Measurements from ENCODE around the gene RHOB.
"Not testable (repeated sequence)": the region's sequence is repeated elsewhere in the genome, so short reads cannot be mapped to it uniquely, and the experiment has no call there.

Gene RHOB

DNA sequence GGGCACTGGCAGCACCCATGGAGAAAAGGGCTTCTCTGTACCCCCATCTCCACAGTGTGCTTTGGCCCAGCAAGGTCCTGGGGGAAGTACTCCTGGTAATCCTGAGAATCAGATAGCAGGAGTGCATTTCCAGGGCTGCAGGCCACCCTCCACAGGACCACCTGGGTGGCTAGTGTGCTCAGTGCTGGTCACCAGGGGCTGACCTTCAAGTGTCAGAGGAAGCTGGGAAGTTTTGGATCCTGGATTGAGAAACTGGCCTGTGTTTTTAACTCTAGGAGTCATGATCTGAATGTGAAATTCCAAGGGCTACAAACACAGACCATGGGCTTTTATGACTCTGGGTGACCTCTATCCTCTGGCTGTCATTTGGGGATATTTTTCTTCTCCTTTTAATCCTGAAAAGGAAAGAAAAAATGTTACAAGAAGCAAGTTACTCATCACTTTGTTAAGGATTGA is 9.3 kb downstream of the RHOB start:
- DNase-seq = no peak

DNA sequence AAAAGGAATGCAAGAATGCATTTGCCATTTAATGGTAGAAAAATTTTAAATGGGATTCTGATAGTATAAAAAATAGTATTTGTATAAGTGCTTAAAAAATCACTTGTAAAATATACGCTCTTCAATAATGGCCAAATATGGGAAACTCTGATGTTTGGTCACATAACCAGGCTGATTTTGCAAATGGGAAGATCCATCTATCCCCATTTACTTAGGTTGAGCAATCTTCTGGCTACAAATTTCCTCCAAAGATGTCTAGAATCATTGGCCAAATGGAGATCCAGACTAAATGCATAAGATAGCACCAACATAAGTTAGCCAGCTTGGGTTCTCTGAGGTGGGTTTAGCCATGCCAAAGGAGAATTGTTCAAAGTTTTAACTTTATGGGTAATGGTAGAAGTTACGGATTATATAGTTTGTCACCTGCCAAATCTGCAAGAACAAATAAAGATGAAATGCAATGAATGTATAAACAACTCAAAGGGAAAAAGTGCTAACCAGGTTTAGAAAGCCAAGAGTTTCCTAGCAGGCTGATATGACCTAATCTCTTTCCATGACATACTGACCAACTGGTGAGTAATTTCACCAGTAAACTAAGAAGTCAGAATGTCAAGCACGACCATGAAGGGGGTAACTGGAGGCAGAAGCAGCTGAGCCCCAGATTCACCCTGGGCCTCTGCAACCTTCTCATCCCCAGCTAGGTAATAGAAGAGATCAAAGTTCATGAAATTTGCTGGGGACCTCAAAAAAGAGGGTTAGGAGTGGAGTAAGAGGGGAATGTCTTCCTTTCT is 10.0 kb downstream of the RHOB start:
- DNase-seq = no peak

DNA sequence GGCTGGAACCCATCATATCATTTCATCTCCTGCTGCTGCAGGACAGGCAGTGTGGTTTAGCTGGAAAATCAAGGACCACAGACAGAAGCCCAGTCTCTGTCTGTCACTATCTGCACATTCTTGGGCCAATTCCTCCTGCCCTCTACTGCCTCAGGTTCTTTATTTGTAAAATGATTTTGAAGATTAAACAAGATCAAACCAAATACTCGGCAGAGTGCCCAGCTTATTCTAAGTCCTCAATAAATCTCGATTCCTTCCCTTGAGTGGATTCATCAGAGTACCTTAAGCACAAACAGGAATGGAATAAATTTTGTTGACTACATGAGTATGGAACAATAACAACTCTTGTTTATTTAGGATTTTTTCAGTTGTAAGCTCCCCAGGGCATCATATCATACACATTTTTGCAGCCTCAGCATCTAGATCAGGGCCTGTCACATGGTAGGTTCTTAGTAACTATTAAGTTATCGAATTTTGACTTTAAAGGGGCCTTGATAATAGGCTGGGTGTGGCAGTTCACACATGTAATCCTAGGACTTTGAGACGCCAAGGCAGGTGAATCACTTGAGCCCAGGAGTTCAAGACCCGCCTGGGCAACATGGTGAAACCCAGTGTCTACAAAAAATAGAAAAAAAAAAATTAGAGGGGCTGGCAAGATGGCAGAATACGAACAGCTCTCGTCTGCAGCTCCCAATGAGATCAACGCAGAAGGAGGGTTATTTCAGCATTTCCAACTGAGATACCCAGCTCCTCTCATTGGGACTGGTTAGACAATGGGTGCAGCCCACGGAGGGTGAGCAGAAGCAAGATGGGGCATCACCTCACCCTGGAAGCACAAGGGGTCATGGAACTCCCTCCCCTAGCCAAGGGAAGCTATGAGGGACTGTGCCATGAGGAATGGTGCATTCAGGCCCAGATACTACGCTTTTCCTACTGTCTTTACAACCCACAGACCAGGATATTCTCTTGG is 11.1 kb downstream of the RHOB start:
- no peak for DNase-seq

DNA sequence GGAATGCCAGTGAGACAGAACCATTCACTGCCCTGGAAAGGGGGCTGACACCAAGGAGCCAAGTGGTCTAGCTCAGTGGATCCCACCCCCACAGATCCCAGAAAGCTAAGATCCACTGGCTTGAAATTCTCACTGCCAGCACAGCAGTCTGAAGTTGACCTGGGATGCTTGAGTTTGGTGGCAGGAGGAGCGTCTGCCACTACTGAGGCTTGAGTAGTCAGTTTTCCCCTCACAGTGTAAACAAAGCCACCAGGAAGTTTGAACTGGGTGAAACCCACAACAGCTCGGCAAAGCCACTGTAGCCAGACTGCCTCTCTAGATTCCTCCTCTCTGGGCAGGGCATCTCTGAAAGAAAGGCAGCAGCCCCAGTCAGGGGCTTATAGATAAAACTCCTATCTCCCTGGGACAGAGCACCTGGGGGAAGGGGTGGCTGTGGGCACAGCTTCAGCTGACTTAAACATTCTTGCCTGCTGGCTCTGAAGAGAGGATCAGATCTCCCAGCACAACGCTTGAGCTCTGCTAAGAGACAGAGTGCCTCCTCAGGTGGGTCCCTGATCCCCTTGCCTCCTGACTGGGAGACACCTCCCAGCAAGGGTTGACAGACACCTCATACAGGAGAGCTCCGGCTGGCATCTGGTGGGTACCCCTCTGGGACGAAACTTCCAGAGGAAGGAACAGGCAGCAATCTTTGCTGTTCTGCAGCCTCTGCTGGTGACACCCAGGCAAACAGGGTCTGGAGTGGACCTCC is 12.0 kb downstream of the RHOB start:
- not testable (repeated sequence) for DNase-seq

GRCh38 chr2:20465716-20466394 is 19.0 kb downstream of the RHOB start:
- no peak for DNase-seq

GRCh38 chr2:20467789-20468548 is 21.1 kb downstream of the RHOB start:
- no peak for DNase-seq

DNA sequence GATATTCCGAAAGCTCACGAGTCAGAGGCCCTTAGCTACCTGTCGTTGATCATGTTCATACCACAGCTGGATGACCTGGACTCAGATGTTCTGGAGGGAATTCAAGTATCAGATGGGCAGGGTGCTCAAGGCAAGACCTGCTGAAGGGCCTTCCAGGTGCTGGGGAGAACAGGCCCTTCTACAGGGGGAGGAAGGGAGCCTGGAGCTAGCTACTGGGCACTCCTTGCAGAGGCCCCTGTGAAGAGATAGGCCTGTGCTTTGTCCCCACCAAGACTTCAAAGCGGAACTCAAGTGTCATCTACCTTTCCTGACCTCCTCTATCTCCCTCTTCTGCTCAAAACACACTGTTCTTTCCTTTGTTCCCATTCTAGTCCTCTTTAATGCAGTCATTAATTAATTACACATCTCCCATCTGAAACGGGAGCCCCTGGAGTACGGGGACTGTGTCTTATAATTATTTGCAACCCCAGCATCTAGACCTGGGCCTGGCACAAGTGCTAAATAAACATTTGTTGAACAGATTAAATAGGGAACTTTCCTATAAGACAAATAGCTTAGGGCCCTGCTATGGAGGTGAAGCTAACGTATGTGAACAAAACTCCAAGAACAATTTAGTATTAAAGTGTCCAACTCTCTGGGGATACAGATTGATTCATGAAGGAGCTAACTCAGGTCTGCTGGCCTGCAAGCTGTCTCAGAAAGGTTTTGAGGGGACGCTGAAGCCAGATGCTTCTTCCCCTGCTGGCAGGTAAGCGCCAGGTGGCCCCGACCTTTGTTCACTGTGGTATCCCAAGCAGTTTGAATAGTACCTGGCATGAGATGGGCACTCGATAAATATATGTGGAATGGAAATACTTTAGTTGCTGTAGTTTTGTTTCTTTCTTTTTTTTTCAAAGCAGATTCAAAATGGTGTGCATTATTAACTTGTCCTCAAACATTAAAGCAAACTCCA is 22.0 kb downstream of the RHOB start:
- DNase-seq = no peak

DNA sequence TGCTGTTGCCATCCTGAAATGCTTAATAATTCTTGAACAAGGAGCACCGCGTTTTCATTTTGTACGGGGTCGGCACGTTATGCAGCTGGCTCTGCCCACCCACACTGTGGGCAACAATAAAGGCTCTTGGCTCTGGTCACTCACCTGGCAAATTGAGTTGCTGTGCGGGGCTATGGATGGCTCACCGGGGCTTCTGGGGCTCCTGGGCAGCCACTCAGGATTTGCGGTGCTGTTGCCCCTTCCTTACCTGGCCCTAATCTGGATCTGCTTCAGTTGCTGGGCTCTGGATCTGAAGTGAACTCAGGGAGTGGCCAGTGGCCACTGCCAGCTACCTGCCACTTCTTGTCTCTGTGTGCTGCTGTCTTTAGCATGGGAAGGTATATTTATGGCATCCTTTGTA is 22.7 kb downstream of the RHOB start:
- no peak for DNase-seq

- DNase-seq = no peak
These were observed 23.3 kb downstream of the RHOB start for GRCh38 chr2:20470211-20470610.

DNA sequence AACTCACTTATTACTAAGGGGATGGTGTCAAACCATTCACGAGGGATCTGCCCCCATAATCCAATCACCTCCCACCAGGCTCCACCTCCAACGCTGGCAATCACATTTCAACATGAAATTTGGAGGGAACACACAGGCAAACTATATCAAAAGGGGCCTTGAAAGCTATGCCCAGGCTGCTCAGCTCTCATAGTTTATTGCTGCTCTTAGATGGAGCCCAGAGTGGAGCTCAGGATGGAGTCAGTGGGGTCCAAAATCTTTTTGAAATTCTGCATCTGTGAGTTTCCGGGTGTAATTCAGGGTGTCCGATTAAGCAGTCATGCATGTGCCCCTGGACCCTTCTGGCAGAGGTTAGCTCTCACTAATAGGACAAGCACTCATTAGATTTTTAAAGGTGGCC is 24.3 kb downstream of the RHOB start:
- no peak for DNase-seq

GRCh38 chr2:20471902-20472559 is 25.2 kb downstream of the RHOB start:
- no peak for DNase-seq

GRCh38 chr2:20472569-20472968 is 25.7 kb downstream of the RHOB start:
- DNase-seq = no peak

- no peak for DNase-seq
These were observed 26.3 kb downstream of the RHOB start for GRCh38 chr2:20473128-20473527.

DNA sequence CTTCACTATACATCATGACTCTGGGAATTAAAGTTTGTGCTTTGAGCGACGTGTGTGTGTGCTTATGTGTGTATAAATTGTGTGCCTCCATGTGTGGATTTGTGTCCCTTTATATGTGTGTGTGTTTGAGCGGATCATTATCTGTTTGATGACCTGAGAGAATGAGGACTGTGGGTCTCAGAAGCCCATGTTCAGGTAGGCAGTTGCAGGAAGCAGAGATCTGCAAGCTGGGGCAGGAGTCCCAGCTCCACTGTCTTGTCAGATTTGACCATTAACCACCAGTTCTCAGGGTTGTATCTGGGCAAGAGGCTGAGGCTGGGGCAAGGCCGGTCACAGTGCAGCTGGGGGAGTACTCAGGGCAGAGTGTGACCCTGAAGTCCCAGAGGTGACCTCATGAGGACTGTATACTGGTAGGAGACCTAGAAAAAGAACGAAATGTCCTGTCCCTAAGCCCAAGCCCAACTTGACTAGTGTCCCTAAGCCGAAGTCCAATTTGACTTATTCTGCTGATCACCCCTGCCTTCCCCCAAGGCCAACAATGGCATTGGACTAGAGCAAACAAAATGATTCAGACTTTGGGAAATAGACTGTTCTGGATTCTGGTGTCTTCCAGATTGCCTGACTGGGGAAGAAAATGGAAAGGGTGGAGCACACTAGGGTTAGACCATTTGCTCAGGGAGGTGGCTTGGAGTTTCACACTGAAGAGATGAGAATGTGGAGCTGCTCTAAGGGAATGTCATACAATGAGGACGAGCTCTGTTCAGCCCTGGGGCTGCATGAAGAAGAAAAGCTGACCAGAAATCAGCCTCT is 28.1 kb downstream of the RHOB start:
- no peak for DNase-seq

GRCh38 chr2:20475567-20475952 is 28.7 kb downstream of the RHOB start:
- DNase-seq = no peak

GRCh38 chr2:20476481-20476880 is 29.6 kb downstream of the RHOB start:
- no peak for DNase-seq

- DNase-seq = no peak
These were observed 30.1 kb downstream of the RHOB start for GRCh38 chr2:20476950-20477349.

- no peak for DNase-seq
These were observed 32.1 kb downstream of the RHOB start for GRCh38 chr2:20478961-20479360.

GRCh38 chr2:20479835-20480234 is 33.0 kb downstream of the RHOB start:
- DNase-seq = no peak
